K562 (cell line): ENCODE data around the gene MBD4. TPM values are rescaled to one million over a fixed set of nuclear protein-coding genes. Genes with fewer than 3 reads are reported as not detected.

Source experiments
- ATF6 ChIP-seq: sonication (generic); formaldehyde crosslinking; IDR thresholded peaks from 2 replicates; pipeline ENCODE4 v1.4.0; 2020; ENCODE audit warnings: mild to moderate bottlenecking, missing genetic modification reagents
- CREM ChIP-seq: IDR thresholded peaks from 2 replicates; pipeline ENCODE4 v1.6.1; 2014; ENCODE audit warnings: antibody characterized with exemption, low read depth
- E2F6 ChIP-seq, 2 experiments: IDR thresholded peaks; 2 replicates each; pipeline ENCODE4 v1.6.1; 2011; ENCODE audit warnings: borderline replicate concordance in 1 of 2, control low read depth in 1 of 2, low read depth in 1 of 2, low read length in 1 of 2, mild to moderate bottlenecking in 1 of 2, mixed read lengths in 1 of 2, moderate library complexity in 1 of 2; ENCODE audit not compliant: insufficient read depth in 1 of 2, insufficient read length in 1 of 2, poor library complexity in 1 of 2, severe bottlenecking in 1 of 2; ENCODE audit errors: extremely low read depth in 1 of 2
- HMG20B ChIP-seq: fragments of 250-450 bp; sonication (Bioruptor Pico); IDR thresholded peaks from 2 replicates; pipeline ENCODE4 v1.5.0; 2021; ENCODE audit warnings: mild to moderate bottlenecking
- HMGXB4 ChIP-seq: sonication (generic); formaldehyde crosslinking; IDR thresholded peaks from 2 replicates; pipeline ENCODE4 v1.8.1; 2023; ENCODE audit warnings: mild to moderate bottlenecking, missing genetic modification reagents
- IRF2 ChIP-seq: sonication (generic); formaldehyde crosslinking; IDR thresholded peaks from 2 replicates; pipeline ENCODE4 v1.8.1; 2022; ENCODE audit warnings: mild to moderate bottlenecking, missing genetic modification reagents
- MTF1 ChIP-seq: fragments of 250-450 bp; sonication (Bioruptor Pico); IDR thresholded peaks from 2 replicates; pipeline ENCODE4 v1.9.0; 2021; ENCODE audit warnings: moderate library complexity, mild to moderate bottlenecking, inconsistent platforms, borderline replicate concordance
- NFIX ChIP-seq: fragments of 250-450 bp; sonication (Bioruptor Pico); IDR thresholded peaks from 2 replicates; pipeline ENCODE4 v1.4.0; 2020; ENCODE audit warnings: low read depth, mild to moderate bottlenecking, moderate library complexity
- PCBP1 ChIP-seq: fragments of 200-400 bp; formaldehyde crosslinking; IDR thresholded peaks from 2 replicates; pipeline ENCODE4 v1.6.1; 2018; ENCODE audit warnings: mild to moderate bottlenecking, low read depth, low read length; ENCODE audit not compliant: poor library complexity, severe bottlenecking
- POU5F1 ChIP-seq: fragments of 150-350 bp; IDR thresholded peaks from 2 replicates; pipeline ENCODE4 v1.6.1; 2014; ENCODE audit warnings: borderline replicate concordance, low read length, low read depth, mild to moderate bottlenecking; ENCODE audit not compliant: partially characterized antibody
- SIX5 ChIP-seq, 2 experiments: IDR thresholded peaks; 2 replicates each; pipeline ENCODE4 v1.6.1; 2011; ENCODE audit warnings: low read length in 2 of 2, borderline replicate concordance in 1 of 2, low read depth in 1 of 2, mild to moderate bottlenecking in 1 of 2, moderate library complexity in 1 of 2; ENCODE audit not compliant: insufficient read depth in 1 of 2
- TEAD1 ChIP-seq, 2 experiments: fragments of 450-650 bp in 1 of 2; sonication (generic) in 1 of 2; formaldehyde crosslinking; IDR thresholded peaks; 2 replicates each; pipeline versions ENCODE4 v1.4.0 to v1.8.0; 2020 to 2022; ENCODE audit warnings: mild to moderate bottlenecking in 2 of 2, missing genetic modification reagents in 1 of 2
- TRIM24 ChIP-seq, 2 experiments: fragments of 450-650 bp; IDR thresholded peaks; 2 replicates each; pipeline ENCODE4 v1.6.1; 2016
- XRCC4 ChIP-seq: IDR thresholded peaks from one replicate; pipeline ENCODE4 v1.6.1; 2011; ENCODE audit not compliant: insufficient read depth, insufficient read length; ENCODE audit errors: extremely low read depth
- ZNF277 ChIP-seq: fragments of 250-450 bp; sonication (Bioruptor Pico); IDR thresholded peaks from 2 replicates; pipeline ENCODE4 v1.8.0; 2022; ENCODE audit warnings: inconsistent platforms, mild to moderate bottlenecking, moderate library complexity, borderline replicate concordance
- ZNF282 ChIP-seq: sonication (generic); formaldehyde crosslinking; IDR thresholded peaks from 2 replicates; pipeline ENCODE4 v1.8.1; 2023; ENCODE audit warnings: missing genetic modification reagents
- ZNF695 ChIP-seq: fragments of 450-650 bp; formaldehyde crosslinking; IDR thresholded peaks from 2 replicates; pipeline ENCODE4 v1.4.0; 2020; ENCODE audit warnings: mild to moderate bottlenecking, moderate library complexity
- ZNF785 ChIP-seq: fragments of 250-450 bp; sonication (Bioruptor Pico); IDR thresholded peaks from 2 replicates; pipeline ENCODE4 v1.4.0; 2020; ENCODE audit warnings: mild to moderate bottlenecking
- ZSCAN29 ChIP-seq: fragments of 450-650 bp; IDR thresholded peaks from 2 replicates; pipeline ENCODE4 v1.6.1; 2017
- polyA plus RNA-seq, 8 experiments: library from polyadenylated mRNA; depleted of rRNA in 4 of 8; stranded (reverse) in 5 of 8; unstranded in 3 of 8; fragments of >200 nt; fragmentation: Nextera tagmentation in 2 of 8; fragmentation: Illumina TruSeq in 1 of 8; extraction: Ambion mirVana in 2 of 8; extraction: Trizol in 1 of 8; gene quantifications; 2 replicates each; pipeline versions ENCODE4 v1.2.1 to v1.2.3, GENCODE V29; 2011 to 2014; ENCODE audit warnings: inconsistent platforms in 1 of 8, missing spikeins in 1 of 8
- total RNA-seq, 7 experiments: library from RNA; depleted of rRNA in 6 of 7; stranded (reverse); fragments of >200 nt in 6 of 7; fragmentation: Illumina TruSeq in 2 of 7; extraction: Trizol in 2 of 7; gene quantifications; 2 replicates each; pipeline versions ENCODE4 v1.2.1 to v1.2.3, GENCODE V29; 2011 to 2021; ENCODE audit warnings: low replicate concordance in 1 of 7
- TF ChIP-seq, protein P1 (sequence below): sonication (generic); formaldehyde crosslinking; IDR thresholded peaks from 2 replicates; pipeline ENCODE4 v1.8.1; 2022; ENCODE audit warnings: missing genetic modification reagents

Gene MBD4
- total and polyA plus RNA-seq, 9 of the 15 experiments (the other 6 are each of a cell fraction or from before 2014, with no cell fraction given), result 13.3 to 63.9 (median 39.0) TPM

DNA sequence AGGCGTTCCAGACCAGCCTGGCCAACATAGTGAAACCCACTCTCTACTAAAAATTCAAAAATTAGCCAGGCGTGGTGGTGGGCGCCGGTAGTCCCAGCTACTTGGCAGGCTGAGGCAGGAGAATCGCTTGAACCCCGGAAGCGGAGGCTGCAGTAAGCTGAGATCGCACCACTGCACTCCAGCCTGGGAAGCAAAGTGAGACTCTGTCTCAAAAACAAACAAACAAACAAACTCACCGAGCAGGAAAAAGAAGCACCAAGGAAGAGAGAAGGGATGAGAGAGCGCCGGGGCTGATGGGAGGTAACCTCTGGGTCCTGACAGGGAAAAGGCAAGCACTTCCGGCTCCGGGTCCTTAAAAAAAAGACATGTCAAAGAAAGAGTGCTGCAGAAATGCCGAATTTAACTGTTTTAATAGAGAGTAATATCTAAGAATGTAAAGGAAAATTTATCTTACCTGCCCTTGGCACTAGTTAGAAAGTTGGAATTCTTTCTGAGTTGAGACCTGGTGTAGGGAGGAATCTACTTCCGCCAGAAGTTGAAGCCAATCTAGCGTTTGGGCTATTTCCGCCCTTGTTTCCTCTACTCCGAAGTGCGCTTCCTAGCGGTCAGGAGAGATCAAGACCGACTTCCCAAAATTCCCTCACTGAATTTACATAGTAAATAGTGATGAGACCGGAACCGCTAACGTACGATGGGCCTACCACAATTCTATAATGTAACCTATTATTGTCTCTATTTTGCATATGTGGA, 40.4 kb downstream of the MBD4 start (continued):
- TF ChIP-seq ZNF277 (CRISPR knock-in tag), result no peak
- TF ChIP-seq TRIM24 (IDR thresholded peaks at IDR 0.05), result no peak
- TF ChIP-seq POU5F1, result peak; percentile 47
- peak; percentile 50 to 54; a peak in 3 of 4 replicates for TF ChIP-seq SIX5 (IDR thresholded peaks at IDR 0.05; ENCODE audit: borderline replicate concordance in 1 of 2, insufficient read depth in 1 of 2, low read depth in 1 of 2, low read length in 2 of 2)
- TF ChIP-seq ATF6 (CRISPR knock-in tag), result no peak
- TF ChIP-seq ZNF695, result no peak
- no peak for TF ChIP-seq IRF2
- no peak for TF ChIP-seq ZSCAN29
- no peak for TF ChIP-seq XRCC4
- no peak for TF ChIP-seq PCBP1
- TF ChIP-seq HMG20B, result no peak
- TF ChIP-seq NFIX (CRISPR knock-in tag), result no peak
- no peak for TF ChIP-seq ZNF785
- TF ChIP-seq, protein P1, sequence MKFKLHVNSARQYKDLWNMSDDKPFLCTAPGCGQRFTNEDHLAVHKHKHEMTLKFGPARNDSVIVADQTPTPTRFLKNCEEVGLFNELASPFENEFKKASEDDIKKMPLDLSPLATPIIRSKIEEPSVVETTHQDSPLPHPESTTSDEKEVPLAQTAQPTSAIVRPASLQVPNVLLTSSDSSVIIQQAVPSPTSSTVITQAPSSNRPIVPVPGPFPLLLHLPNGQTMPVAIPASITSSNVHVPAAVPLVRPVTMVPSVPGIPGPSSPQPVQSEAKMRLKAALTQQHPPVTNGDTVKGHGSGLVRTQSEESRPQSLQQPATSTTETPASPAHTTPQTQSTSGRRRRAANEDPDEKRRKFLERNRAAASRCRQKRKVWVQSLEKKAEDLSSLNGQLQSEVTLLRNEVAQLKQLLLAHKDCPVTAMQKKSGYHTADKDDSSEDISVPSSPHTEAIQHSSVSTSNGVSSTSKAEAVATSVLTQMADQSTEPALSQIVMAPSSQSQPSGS, result no peak
- TF ChIP-seq HMGXB4 (CRISPR knock-in tag), result no peak
- TF ChIP-seq CREM, result peak; percentile 74
- peak in 1 of 2 experiments; percentile 58; a peak in 1 of 4 replicates for TF ChIP-seq TEAD1 (CRISPR knock-in tag; IDR thresholded peaks at IDR 0.05)
- no peak for TF ChIP-seq MTF1 (CRISPR knock-in tag)
- no peak for TF ChIP-seq ZNF282 (CRISPR knock-in tag)
- TF ChIP-seq E2F6 (IDR thresholded peaks at IDR 0.05; ENCODE audit: borderline replicate concordance in 1 of 2, extremely low read depth in 1 of 2, insufficient read depth in 1 of 2, insufficient read length in 1 of 2, low read depth in 1 of 2, low read length in 1 of 2, poor library complexity in 1 of 2, severe bottlenecking in 1 of 2), result no peak
